Measurements from ENCODE around the gene ACTN3. TPM values are rescaled to one million over a fixed set of nuclear protein-coding genes. Genes with fewer than 3 reads are reported as not detected.

Gene ACTN3
- total and polyA plus RNA-seq, 2 donors (not counting 1 experiment from before 2014, with no cell fraction given): under 0.01 TPM; not detected in 1

DNA sequence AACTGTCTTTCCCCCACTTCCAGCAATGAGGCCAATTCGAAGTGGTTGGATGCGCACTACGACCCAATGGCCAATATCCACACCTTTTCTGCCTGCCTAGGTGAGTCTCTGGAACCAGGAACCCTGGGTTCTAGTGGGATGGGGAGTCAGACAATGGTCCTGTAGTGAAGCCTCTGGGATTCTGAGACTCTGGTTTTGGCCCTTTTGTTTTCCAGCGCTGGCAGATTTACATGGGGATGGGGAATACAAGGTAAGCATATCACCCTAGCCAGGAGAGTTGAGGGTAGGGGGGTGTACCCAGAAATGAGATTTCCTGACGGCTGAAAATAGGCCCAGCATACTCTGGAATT, 35.7 kb upstream of the ACTN3 start:
- peak overlapping the region; percentile 96 for H3K4me2 ChIP-seq (ENCODE audit: extremely low read depth, insufficient read depth, low read length)
- peak overlapping the region; percentile 66 to 94 (median 82) for H3K4me3 ChIP-seq (replicated peaks in 1 of 4; ENCODE audit: control extremely low read depth in 1 of 4, insufficient read depth in 1 of 4, low read depth in 3 of 4, low read length in 4 of 4)
- peak overlapping the region; percentile 61 for H3K27ac ChIP-seq (ENCODE audit: insufficient read depth, low read length)
- no peaks in the 10 kb centered on the region for H3K4me1 ChIP-seq (ENCODE audit: control insufficient read depth, extremely low read depth, insufficient read depth, low read length)
- no peaks in the 10 kb centered on the region for H3K9me3 ChIP-seq (ENCODE audit: control insufficient read depth, insufficient read depth, low read depth, low read length)
- no peaks in the 10 kb centered on the region for H3K27me3 ChIP-seq (ENCODE audit: control insufficient read depth, insufficient read depth, low read length)
- peak overlapping the region; percentile 82 for H2AFZ ChIP-seq (ENCODE audit: low read length)
- peaks cover 5% of the 10 kb centered on the region for H3K79me2 ChIP-seq (ENCODE audit: control insufficient read depth, insufficient read depth, low read length)
- no peak for DNase-seq (ENCODE audit: low read depth in 2 of 2)
- peak overlapping the region; percentile 65 for H3K9ac ChIP-seq (ENCODE audit: insufficient read depth, low read length)
- H3K36me3 ChIP-seq (ENCODE audit: control insufficient read depth, insufficient read depth, low read length): peaks cover 2% of the 10 kb centered on the region
- no peaks in the 10 kb centered on the region for H4K20me1 ChIP-seq (ENCODE audit: control insufficient read depth, extremely low read depth, insufficient read depth, low read length)
- TF ChIP-seq EZH2 (IDR thresholded peaks at IDR 0.05; ENCODE audit: low read length, missing control alignments) (no peak), CTCF (conservative IDR thresholded peaks at IDR 0.05 in 1 of 2, IDR thresholded peaks at IDR 0.05 in 1 of 2; ENCODE audit: low read depth in 1 of 2, low read length in 2 of 2) (no peak)

- TF ChIP-seq EZH2 (IDR thresholded peaks at IDR 0.05; ENCODE audit: low read length, missing control alignments) (no peak), CTCF (conservative IDR thresholded peaks at IDR 0.05 in 1 of 2, IDR thresholded peaks at IDR 0.05 in 1 of 2; ENCODE audit: low read depth in 1 of 2, low read length in 2 of 2) (no peak)
- Histone ChIP-seq H3K9me3 (ENCODE audit: control insufficient read depth, insufficient read depth, low read depth, low read length) (no peaks in the 10 kb centered on the region), H3K4me2 (ENCODE audit: extremely low read depth, insufficient read depth, low read length) (no peak overlapping the region), H2AFZ (ENCODE audit: low read length) (no peak overlapping the region), H3K4me1 (ENCODE audit: control insufficient read depth, extremely low read depth, insufficient read depth, low read length) (no peaks in the 10 kb centered on the region), H3K36me3 (ENCODE audit: control insufficient read depth, insufficient read depth, low read length) (peaks cover 2% of the 10 kb centered on the region), H3K4me3 (replicated peaks in 1 of 4; ENCODE audit: control extremely low read depth in 1 of 4, insufficient read depth in 1 of 4, low read depth in 3 of 4, low read length in 4 of 4) (no peak overlapping the region), H3K79me2 (ENCODE audit: control insufficient read depth, insufficient read depth, low read length) (no peaks in the 10 kb centered on the region), H3K27me3 (ENCODE audit: control insufficient read depth, insufficient read depth, low read length) (no peaks in the 10 kb centered on the region), H3K9ac (ENCODE audit: insufficient read depth, low read length) (no peak overlapping the region), H4K20me1 (ENCODE audit: control insufficient read depth, extremely low read depth, insufficient read depth, low read length) (no peaks in the 10 kb centered on the region), H3K27ac (ENCODE audit: insufficient read depth, low read length) (no peak overlapping the region)
- DNase-seq (ENCODE audit: low read depth in 2 of 2): no peak
These were observed 23.1 kb upstream of the ACTN3 start for GRCh38 chr11:66523611-66524010.

DNA sequence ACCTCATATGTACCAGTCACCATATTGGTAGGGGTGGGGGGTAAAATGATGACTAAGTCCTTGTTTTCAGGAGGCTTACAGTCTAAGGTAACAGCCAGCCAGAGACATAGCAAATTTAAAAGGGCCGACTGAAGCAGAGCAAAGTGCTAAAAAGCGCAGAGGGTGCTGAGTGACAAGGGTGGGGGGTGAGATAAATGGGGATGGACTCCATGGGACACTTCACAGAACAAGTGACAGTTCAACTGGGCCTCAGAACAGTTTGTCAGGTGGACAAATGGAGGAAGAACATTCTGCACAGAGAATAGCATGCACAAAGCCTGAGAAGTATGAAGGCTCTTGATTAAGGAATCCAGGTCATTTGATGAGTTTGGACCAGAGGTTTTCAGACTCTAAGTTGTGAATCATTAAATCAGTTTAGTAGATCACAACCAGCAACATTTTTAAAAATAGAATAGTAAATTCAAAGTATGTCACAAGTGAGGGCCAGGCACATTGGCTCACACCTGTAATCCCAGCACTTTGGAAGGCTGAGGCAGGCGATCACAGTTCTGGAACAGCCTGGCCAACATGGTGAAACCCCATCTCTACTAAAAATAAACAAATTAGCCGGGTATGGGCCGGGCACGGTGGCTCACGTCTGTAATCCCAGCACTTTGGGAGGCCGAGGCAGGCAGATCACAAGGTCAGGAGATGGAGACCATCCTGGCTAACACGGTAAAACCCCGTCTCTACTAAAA, 22.2 kb upstream of the ACTN3 start:
- no peak overlapping the region for H2AFZ ChIP-seq (ENCODE audit: low read length)
- H3K36me3 ChIP-seq (ENCODE audit: control insufficient read depth, insufficient read depth, low read length): peaks cover under 1% of the 10 kb centered on the region
- H3K9me3 ChIP-seq (ENCODE audit: control insufficient read depth, insufficient read depth, low read depth, low read length): no peaks in the 10 kb centered on the region
- DNase-seq (ENCODE audit: low read depth in 2 of 2): no peak
- no peaks in the 10 kb centered on the region for H3K79me2 ChIP-seq (ENCODE audit: control insufficient read depth, insufficient read depth, low read length)
- H3K9ac ChIP-seq (ENCODE audit: insufficient read depth, low read length): no peak overlapping the region
- H3K27ac ChIP-seq (ENCODE audit: insufficient read depth, low read length): no peak overlapping the region
- no peak overlapping the region for H3K4me2 ChIP-seq (ENCODE audit: extremely low read depth, insufficient read depth, low read length)
- no peaks in the 10 kb centered on the region for H3K27me3 ChIP-seq (ENCODE audit: control insufficient read depth, insufficient read depth, low read length)
- no peak overlapping the region for H3K4me3 ChIP-seq (replicated peaks in 1 of 4; ENCODE audit: control extremely low read depth in 1 of 4, insufficient read depth in 1 of 4, low read depth in 3 of 4, low read length in 4 of 4)
- H3K4me1 ChIP-seq (ENCODE audit: control insufficient read depth, extremely low read depth, insufficient read depth, low read length): no peaks in the 10 kb centered on the region
- H4K20me1 ChIP-seq (ENCODE audit: control insufficient read depth, extremely low read depth, insufficient read depth, low read length): no peaks in the 10 kb centered on the region
- no peak for TF ChIP-seq CTCF (conservative IDR thresholded peaks at IDR 0.05 in 1 of 2, IDR thresholded peaks at IDR 0.05 in 1 of 2; ENCODE audit: low read depth in 1 of 2, low read length in 2 of 2)
- no peak for TF ChIP-seq EZH2 (IDR thresholded peaks at IDR 0.05; ENCODE audit: low read length, missing control alignments)

All from fibroblast of lung (primary cell).